Stimulated activated naive CD4-positive, alpha-beta T cell treated with Interleukin-2 at 50 U/mL for 16 hours (primary cell): ENCODE results near the gene C7orf25.
"Not testable (repeated sequence)": the region's sequence is repeated elsewhere in the genome, so short reads cannot be mapped to it uniquely, and the experiment has no call there.

ENCODE experiments used
- DNase-seq: peaks from one replicate; lab custom pipeline; 2025; lab: John Stamatoyannopoulos, UW

Gene C7orf25

DNA sequence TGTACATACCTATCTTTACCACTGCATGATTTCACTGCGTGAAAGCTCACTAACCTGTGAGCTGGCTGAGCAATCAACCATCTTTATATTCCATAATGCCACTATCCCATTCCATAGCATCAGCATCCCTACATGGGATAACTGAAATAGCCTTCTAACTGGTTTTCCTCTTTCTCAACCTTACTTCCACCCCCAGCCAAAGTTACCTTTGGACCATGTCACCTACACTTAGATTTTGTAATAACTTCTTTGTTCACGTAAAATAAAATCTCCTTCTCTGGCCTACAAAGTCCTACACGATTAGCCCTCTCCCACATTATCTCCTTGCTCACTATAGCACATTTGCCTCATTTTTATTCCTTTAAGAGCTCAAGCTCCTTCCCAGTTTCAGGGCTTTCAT is 17.6 kb upstream of the C7orf25 start:
- no peak for DNase-seq

DNA sequence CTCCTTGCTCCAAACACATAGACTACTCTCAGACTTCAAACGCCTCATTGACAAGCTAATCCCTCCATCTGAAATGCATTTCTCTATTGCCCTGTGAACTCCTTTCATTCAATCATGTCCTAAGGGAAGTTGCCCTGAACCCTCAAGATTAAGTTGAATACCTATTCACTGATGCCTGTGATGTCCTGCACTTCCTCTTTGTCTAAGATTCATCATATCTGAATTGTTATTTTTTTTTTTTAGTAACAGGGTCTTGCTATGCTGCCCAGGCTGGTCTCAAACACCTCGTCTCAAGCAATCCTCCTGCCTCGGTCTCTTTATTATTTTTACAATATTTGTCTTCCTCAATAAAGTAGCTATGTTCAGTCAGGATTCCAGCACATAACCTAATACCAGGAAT is 16.9 kb upstream of the C7orf25 start:
- no peak for DNase-seq

DNA sequence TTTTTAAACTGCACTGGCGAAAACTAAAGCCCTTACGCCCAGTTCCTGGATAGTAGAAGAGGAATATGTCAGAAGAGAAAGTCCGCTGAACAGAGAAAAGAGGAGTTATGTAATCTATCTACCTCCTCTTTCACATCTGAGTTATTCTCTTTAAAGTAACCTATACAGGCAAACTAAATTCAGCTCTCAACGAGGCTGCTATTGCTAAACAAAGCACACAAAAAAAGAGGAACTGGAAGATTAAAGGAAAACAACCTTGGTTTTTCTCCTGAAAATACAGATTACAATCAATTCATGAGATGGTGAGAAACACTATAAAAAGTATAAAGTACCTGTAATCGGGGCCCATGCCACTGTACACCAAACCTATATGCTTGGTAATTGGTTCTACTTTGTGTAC is 14.3 kb upstream of the C7orf25 start:
- DNase-seq = no peak

DNA sequence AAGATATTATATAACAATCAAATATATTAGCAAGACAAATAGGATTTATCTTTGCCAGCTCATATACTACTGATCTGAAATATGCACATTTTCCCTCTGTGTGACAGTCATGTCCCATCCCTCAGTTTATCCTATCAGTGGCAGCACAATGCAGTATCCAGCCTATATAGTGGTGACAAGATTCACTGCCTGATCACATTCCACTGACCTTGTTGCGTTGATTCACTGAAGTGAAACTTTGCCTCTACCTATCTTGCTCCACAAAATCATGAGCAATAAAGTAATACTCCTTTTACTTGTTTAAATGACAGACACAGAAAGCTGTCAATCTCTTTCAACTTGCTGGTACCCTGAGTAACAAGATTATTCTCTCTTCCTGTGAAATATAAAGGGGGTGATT is 13.8 kb upstream of the C7orf25 start:
- DNase-seq = no peak

DNA sequence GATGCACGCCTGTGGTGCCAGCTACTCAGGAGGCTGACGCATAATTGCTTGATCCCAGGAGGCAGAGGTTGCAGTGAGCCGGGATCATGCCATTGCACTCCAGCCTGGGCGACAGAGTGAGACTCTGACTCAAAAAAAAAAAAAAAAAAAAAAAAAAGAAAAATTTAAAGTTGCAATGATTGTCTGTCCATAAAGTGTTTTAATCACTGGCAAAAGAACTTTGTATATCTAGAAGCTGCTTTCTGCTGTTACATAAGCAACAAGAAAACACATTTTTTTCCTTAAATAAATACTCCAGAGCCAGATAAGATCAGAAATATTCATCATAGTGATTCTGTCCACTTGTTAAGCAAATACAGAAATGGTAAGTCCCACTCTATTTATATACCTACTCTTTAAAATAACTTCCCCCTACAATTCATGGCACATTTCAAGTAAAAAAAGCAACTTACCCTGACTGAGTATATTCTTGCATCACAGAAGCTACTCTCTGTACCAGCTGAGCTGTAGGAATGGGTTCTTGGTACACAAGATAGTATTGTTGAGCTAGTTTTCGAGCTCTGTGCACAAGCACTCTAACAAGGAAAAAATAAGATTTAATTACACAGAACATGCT is 12.5 kb upstream of the C7orf25 start:
- no peak for DNase-seq

DNA sequence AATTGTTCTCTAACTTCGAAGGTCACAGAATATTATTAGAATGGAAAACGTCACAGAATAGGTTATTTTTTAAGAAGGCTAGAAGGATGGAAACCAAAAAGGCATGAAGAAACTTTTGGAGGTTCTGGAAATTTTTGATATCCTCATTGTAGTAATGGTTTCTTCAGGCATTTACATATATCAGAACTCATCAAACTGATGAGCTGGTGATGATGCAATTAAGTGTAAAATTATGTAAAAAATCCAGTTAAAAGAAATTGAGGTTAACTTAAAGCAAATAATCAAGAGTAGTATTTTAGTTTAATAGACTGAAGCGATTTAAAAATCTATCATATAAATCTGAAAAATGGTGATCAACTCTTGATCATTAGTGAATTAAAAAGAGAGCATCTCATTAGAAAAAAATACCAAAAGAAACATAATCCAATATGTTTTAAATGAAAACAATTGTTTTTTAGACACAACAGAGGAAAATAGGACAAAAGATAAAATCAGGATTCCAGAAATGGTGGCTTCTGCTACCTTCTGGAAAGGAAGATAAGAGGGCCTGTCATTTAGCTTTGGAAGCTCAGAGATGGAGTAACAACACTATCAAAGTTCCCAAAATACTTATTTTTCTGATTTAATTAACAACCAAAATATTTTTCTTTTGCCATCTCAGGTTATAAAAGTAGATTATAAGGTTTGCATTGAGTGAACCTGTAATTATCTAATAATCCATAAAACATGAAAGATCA is 10.3 kb upstream of the C7orf25 start:
- DNase-seq = no peak

DNA sequence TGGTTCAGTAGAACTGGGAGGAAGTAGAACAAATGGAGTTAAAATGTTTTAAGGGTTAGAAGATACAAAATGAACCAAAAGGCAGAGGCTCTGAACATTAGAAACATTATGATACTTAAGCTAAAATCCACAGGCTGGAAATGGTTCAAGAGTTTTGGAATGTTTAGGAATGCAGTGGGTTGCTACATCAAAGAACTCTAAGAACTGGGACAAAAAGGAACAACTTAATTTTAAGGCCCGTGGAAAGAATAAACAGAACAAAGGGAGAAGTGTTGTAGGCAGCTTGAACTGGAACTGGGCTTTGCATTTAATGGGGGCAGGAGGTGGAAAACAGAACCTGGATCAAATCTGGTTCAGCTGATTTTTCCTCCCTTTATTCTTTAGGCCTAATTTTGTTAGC is 3.5 kb upstream of the C7orf25 start:
- no peak for DNase-seq

DNA sequence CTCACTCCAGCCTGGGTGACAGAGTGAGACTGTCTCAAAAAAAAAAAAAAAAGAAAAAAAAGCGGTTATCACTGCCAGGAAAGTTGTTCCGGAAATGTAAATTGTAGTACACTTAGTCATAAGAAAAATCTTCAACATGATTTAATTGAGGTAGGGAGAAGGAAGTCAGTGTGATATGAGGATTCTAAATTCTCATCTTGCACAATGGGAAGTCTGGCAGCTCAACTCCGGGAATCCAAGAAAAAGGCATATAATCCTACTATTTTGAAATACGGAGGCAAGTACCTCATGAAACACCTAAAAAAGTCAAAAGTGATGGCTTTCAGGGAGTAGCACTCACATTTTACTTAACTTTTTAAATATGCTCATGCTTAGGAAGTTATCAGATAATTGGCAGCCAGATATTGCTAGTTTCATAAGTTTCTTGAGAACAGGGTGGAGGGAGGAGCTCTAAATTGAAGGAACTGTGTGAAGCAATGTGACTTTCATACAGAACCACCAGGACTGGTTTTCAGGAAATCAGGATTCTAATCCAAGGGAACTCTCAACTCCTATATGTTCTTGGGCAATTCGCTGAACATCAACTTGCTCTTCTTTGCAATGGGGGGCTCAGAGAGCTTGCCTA is 2.7 kb upstream of the C7orf25 start:
- DNase-seq = no peak

DNA sequence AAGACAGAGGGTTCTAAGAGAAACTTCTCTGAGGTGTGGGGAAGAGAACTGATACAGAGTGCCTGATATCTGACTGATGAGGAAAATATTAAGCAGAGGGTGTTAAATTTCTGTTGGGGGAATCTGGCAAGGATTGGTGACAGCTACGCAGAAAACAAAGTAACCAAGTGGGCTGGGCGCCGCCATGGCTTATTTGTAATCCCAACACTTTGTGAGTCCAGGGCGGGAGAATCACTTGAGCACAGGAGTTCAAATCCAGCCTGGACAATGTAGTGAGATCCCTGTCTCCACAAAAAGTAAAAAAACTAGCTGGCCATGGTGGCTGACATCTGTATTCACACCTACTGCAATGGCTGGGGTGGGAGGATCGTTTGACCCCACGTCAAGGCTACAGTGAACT is 2.1 kb upstream of the C7orf25 start:
- no peak for DNase-seq

DNA sequence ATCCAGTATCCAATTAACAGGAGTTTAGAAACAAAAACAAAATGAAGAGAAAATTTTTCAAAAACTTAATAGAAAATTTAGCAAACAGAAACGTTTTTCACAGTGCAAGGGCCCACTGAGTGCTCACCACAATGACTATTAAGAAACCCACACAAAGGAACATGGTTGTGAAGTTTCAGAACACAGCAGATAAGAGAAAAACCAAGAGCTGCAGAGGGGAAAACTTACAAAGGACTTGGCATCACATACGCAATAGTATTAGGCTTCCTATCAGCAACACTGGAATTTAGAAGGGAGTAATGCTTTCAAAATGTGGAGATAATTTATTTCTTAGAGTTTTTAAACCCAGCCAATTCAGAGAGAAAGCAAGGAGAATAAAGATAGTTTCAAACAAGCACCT is 1.7 kb upstream of the C7orf25 start:
- DNase-seq = no peak

DNA sequence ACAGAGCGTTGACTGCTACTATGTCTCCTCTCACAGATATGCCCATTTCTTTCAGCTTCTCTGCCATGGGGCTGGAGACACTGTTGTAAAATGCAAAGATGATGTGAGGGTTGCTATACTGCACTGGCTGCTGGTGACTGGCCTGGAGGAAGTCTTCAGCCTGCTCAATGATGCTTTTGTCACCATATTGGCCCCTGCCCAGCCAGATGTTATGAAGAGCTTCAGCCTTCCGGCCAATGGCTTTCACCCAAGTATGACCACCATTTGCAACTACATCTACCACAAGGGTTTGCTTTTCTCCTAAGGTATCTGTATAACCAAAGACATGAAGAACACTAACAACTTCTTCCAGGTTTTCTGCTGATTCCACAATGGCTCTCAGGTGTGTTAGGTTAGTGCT is 1.6 kb downstream of the C7orf25 start:
- no peak for DNase-seq

DNA sequence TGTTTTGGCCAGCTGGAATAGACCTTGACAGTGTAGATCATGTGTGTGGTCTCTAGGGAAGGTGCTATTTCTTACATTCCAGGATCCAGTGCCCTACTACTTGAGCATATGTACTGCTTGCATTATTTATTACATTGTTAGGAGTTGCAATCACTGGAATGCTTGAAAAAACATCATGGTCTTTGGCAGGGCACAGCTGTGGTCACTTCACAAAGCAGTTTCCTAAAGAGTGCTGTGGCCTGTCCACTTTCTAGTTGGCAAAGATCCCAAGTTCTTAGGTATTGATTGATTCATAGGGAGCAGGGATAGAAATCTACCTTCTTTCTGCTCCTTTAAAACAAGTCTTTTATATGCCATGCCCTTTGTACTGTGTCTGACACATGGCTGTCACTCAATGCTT is 4.6 kb downstream of the C7orf25 start:
- DNase-seq = no peak

DNA sequence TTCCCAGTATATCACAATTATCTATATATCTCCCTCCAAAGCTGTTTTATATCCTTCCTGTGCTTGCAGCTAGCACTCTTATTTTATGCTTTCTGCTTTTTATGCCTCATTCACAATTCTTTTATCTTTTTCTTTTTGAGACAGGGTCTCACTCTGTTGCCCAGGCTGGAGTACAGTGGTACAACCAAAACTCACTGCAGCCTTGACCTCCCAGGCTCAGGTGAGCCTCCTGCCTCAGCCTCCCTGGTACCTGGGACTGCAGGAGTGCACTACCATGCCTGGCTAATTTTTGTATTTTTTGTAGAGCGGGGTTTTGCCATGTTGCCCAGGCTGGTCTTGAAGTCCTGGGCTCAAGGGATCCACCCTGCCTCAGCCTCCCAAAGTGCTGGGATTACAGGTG is 5.7 kb downstream of the C7orf25 start:
- DNase-seq = no peak

DNA sequence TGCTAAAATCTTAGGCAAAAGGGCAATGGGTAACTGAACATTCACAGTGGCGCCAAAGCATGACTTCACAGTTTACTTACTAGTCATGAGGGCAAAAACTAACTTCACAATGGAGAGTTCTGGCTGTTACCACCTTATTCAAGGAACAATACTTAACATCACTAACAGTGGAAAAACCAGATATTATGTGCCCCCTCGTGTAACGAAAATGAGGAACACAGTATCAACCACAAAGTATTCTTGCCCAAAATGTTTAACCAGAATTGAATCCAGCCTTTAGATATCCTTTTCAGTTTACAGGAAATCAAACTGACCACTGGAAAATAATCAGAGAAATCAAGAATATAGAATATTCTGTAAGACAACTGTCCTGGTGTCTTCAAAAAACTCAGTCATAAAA is 9.5 kb downstream of the C7orf25 start:
- no peak for DNase-seq

DNA sequence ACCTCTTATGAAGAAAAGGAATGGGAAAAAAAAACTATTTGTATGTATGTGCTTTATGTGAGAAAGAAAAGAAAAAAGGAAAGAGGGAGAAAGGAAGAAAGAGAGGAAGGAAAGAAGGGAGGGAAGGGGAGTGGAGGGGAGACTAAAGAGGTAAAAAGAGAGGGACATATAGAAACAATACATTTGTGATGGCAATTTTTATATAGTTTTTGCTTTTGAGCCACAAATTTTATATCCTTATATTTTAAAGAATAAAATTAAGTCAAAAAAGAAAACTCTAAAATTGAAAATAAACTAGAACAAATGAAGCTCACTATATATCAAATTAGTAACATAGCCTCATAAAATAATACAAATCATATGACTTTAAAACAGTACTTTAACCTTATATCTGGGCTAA is 11.0 kb downstream of the C7orf25 start:
- DNase-seq = no peak

DNA sequence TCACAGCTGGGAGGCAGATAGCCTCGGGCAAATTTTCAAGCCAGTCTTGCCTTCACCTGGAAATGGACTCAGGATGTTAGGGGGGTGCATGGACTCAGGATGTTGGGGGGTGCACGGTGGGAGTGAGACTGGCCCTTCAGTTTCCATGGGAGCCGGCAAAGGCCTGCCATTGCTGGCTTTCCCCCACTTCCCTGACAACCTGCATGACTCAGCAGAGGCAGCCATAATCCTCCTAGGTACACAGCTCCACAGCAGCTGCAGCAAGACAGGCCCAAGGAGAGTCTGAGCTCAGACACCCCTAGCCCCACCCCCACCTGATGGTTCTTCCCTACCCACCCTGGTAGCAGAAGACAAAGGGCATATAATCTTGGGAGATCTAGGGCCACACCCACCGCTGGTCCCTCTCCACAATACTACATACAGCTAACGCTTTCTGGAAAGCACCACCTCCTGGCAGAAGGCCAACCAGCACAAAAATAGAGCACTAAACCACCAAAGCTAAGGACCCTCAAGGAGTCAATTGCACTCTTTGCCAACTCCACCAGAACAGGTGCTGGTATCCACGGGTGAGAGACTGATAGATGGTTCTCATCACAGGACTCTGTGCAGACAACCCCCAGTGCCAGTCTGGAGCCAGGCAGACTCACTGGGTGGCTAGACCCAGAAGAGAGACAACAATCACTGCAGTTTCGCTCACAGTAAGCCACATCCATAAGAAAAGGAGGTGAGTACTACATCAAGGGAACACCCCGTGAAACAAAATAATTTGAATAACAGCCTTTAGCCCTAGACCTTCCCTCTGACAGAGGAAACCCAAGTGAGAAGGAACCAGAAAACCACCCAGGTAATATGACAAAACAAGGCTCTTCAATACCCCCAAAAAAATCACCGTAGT is 18.3 kb downstream of the C7orf25 start:
- no peak for DNase-seq

DNA sequence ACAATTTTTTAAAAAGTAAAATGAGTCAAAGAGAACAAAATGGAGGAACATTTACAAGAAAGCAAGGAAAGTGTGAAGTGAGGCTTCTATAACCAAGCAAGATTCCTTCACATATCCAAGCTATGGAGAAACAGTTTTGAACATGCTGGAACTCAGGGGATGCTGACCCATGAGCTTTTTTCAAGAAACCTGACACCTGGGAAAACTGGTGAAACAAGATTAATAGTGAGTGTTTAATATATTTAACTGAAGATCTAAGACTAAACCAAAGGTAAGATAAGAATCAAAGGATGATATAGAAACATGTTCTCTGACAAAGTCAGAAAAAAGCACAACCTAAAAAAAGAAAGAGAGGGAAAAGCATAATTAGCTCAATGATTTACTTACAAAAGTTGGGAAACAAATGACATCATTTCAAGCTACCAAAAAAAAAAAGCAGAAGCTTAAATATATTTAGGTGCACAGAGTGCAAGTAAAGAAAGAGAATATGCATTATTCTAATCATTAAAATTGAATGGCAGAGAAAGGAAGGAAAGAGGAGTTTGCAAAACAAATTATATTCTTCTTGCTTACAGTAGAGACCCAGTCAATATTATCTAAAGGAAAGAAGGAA is 24.9 kb downstream of the C7orf25 start:
- no peak for DNase-seq

DNA sequence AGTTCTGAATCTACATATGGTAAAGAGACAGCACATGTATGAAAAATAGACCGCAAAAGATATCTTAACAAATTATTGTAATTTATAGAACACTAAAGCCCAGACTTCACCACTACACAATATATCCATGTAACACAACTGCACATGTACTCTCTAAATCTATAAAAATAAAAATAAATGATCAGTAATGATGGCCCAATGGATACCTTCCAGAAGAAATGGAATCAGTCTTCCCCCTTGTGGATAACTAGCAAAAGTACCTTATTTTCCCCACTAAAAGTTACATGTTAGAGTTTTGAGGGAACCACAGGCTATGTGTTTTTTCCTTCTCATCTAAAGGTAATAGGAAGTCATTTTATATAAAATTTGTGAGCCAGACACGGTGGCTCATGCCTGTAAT is 25.7 kb downstream of the C7orf25 start:
- no peak for DNase-seq

DNA sequence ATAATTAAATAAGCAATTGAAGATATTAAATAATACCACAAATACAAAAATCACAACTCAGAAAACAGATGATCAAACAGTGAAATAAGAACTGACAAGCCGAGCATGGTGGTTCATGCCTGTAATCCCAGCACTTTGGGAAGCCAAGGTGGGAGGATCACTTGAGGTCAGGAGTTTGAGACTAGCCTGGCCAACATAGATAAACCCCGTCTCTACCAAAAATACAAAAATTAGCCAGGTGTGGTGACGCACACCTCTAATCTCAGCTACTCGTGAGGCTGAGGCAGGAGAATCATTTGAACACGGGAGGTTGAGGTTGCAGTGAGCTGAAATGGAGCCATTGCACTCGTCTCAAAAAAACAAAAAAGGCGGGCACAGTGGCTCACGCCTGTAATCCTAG is 26.7 kb downstream of the C7orf25 start:
- DNase-seq = not testable (repeated sequence)

DNA sequence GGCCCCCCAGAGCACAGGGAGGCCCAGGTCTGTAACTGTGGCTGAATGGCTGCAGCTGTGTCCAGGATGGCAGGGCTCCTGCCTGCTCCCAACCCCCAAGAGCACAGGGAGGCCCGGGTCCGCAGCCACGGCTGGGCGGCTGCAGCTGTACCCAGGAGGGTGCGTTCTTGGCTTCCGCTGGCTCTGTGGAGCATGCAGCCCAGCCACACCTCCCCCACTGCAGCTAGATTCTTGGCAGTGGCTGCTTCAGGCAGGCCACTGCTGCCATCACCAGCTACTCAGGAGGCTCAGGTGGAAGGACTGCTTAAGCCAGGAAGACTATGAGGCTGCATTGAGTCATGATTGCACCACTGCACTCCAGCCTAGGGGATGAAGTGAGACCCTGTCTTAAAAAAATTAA is 27.9 kb downstream of the C7orf25 start:
- DNase-seq = no peak

DNA sequence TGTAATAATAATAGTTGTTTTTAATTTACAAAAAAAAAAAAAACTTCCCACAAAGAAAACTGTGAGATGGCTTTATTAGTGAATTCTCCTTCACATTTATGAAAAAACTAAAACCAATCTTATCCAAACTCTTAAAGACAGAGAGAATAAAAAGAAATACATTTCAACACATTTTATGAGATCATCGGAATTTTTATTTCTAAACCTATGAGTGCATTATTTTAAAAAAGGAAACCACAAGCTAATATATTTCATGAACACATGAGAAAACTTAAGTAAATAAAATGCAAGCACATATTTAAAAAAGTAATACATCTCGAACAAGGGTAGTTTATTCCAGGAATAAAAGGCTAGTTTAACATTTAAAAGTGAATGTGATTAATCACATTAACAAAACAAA is 31.5 kb downstream of the C7orf25 start:
- DNase-seq = no peak

DNA sequence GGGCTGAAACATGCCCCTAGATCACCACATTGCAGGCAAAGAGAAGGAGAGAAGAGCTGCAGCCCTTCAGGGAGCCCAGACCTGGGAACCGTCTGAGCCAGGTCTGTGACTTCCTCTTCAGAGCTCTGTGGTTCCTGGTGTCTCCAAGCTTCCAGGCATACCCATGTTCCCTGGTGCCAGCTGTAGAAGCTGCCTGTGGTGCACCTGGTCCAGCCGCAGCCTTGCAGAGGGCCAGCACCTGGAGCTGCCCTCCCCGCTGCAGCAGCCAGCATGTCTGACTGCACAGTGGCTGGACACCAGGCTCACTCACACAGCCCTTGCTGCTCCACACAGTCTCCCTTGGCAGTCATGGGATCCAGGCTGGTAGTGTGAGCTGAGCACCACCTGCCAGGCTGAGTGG is 33.6 kb downstream of the C7orf25 start:
- no peak for DNase-seq
